Sciatic nerve (tissue), 2 donors: ENCODE data around the gene MRPL37. TPM values are rescaled to one million over a fixed set of nuclear protein-coding genes. Genes with fewer than 3 reads are reported as not detected.
A peak's percentile ranks its signal among the peaks of the same experiment; 100 is the strongest.

ENCODE experiments used
- ATAC-seq: fragments of 200-7000 bp; cut with Tn5 transposase; one replicate; pipeline ENCODE4 v1.9.1; 2020; ENCODE audit warnings: mild to moderate bottlenecking, moderate library complexity
- DNase-seq: peaks from one replicate; pipeline ENCODE4 v3.0.0-alpha.2; 2020; ENCODE audit warnings: low spot score
- intact Hi-C: fragments of 100-400 bp; cut with DNase I; formaldehyde crosslinking; loops from one replicate; pipeline ENCODE4 v1.14.2; 2022
- total RNA-seq: library from RNA; stranded (reverse); fragmentation: NEBNext Ultra II Directional; extraction: Animal tissue kit (Norgen Biotek cat#: 25700); gene quantifications from one replicate; pipeline ENCODE4 v1.2.1, GENCODE V29; 2021
- donor health status: DM: no; HTN: no; CAD: no.
- donor health status: DM: no; HTN: no; CAD: no.

The MRPL37 gene
- total RNA-seq, 1 donor from 2014 or later, result 31.1 TPM

GRCh38 chr1:54255026-54255702 lies 55.2 kb downstream of the MRPL37 start:
- intact Hi-C loops, result no loop called here
- no peak for ATAC-seq
- no peak for DNase-seq

- no peak for DNase-seq
- no peak for ATAC-seq
- intact Hi-C loops, result no loop called here
These were observed 56.8 kb downstream of the MRPL37 start for GRCh38 chr1:54256522-54257345.

DNA sequence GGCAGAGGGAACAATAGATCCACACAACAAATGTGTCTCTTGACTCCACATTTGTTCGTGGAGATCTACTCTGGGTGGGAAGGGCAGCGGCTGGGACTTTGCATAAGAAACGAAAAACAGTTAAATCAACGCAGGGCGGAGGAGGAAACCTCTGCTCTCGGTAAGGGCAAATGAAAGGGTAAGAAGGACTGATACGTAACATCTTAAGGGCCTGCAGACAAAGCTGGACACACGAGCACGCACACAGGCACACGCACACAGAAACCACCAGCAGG lies 57.3 kb downstream of the MRPL37 start:
- intact Hi-C loops, result no loop called here
- no peak for ATAC-seq

GRCh38 chr1:54257876-54258275 lies 57.9 kb downstream of the MRPL37 start:
- intact Hi-C loops, result no loop called here
- ATAC-seq (no peak), DNase-seq (no peak)

More for the DNA sequence above, 57.3 kb downstream of the MRPL37 start:
- no peak for DNase-seq

DNA sequence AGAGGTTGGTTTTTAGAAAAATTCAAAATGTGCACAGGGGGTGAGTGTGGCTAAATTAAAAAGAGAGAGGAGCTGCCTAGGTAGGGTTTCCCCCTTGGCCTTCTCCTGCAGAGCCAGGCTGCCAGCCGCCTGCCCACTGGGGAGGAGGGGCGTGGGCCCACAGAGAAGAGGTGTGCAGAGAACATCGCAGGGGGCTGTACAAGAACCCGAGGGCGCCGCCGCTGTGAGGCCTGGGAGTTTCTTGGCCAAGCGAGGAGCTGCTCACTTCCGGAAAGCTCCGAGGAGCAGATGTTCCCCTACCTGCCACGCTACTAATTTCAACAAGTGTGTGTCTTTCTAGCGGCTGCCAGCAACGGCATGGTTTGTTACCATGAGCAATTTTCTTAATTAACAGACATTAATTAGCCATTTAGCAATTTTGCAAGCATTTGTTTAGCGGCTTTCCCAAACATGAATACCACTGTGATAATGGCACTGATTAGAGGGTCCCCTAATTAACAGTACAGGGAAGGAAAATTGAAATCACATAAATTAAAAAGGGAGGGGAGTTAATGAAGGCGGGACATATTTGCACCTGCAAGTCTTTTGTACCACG lies 59.7 kb downstream of the MRPL37 start:
- intact Hi-C loops, result no loop called here
- DNase-seq, result no peak
- no peak for ATAC-seq

- DNase-seq (no peak), ATAC-seq (no peak)
- intact Hi-C loops, result no loop called here
These were observed 60.8 kb downstream of the MRPL37 start for GRCh38 chr1:54260810-54261209.

DNA sequence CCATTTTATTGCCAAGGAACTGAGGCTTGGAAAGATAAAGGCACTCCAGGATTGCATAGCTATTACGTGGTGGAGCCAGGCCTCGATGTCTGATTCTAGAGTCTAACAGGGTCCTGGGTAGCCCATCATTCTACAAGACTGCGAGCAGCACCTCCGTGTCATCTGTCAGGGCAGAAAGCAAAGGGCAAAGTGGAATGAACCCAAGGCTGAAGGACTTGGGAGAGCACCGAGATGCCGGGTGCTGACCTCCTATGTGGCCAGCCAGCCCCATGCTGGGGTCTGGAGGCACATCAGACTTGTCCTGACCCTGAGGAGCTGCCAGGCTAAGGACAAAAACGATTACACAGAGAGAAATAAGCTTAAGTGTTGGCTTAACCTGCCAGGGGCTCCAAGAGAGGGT lies 62.3 kb downstream of the MRPL37 start:
- DNase-seq, result no peak
- intact Hi-C loops, result no loop called here
- ATAC-seq, result no peak

GRCh38 chr1:54263601-54264226 lies 63.7 kb downstream of the MRPL37 start:
- intact Hi-C loops, result no loop called here
- DNase-seq (no peak), ATAC-seq (no peak)

DNA sequence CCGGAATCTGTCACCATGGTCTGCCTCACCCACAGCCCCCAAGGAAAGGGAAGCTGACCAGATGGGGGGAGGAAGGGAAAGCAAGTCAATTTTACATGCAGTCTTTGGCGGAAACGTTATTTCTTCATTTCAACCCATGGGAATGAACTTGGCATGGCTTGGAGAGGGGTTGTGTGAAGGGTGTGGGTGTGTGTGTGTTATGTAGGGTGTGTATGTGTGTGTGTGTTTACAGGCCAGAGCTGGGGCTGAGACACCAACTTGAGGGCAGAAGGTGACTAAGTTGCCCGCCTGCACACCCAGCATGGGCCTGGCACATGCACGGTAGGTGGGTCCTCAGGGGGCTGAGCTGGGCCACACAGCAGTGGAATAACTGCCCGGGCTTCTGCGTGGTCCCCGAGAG lies 65.2 kb downstream of the MRPL37 start:
- DNase-seq (no peak), ATAC-seq (peak; percentile 41)
- intact Hi-C loops, result no loop called here

GRCh38 chr1:54265659-54266058 lies 65.7 kb downstream of the MRPL37 start:
- intact Hi-C loops, result no loop called here
- DNase-seq, result no peak
- no peak for ATAC-seq

GRCh38 chr1:54266195-54266594 lies 66.2 kb downstream of the MRPL37 start:
- DNase-seq (no peak), ATAC-seq (no peak)
- intact Hi-C loops, result no loop called here

DNA sequence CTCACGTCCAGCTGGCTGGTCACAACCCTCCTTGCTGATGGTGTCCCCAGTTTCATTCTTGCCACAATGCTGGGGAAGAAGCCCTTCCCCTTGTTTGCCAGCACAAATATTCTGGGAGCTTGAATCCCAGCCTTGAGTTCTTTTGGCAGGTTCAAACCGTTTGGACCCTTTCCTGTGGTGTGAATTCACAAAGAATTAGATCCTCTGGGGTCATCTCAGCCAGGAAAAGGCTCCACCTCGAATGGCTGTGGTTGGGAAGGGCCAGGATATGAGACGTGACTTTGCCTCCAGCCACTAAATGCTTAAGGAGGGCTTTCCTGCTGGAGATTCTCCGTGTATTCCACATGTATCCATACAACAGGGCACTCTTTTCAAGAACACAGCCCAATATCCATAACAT lies 66.9 kb downstream of the MRPL37 start:
- intact Hi-C loops, result no loop called here
- DNase-seq (no peak), ATAC-seq (no peak)

Other genes starting within 250 kb of the MRPL37 start
- not detected for gene LDLRAD1, start 182.0 kb upstream of the MRPL37 start, total RNA-seq
- gene TMEM59, start 147.0 kb upstream of the MRPL37 start, total RNA-seq, result 283 TPM
- gene TCEANC2, start 146.6 kb upstream of the MRPL37 start, total RNA-seq, result 7.7 TPM
- gene CDCP2, start 47.2 kb upstream of the MRPL37 start, total RNA-seq, result 0.22 TPM
- gene CYB5RL, start 137 bp upstream of the MRPL37 start, total RNA-seq, result 8.1 TPM
- gene SSBP3, start 206.2 kb downstream of the MRPL37 start, total RNA-seq, result 104 TPM